HPDE6-E6E7 (cell line): ENCODE measurements around the gene GLIS2.

ENCODE experiments used
- DNase-seq: peaks from one replicate; pipeline ENCODE4 v3.0.0; 2011; ENCODE audit warnings: missing footprints; ENCODE audit errors: extremely low spot score

The GLIS2 gene

GRCh38 chr16:4381072-4381934 is 65.4 kb downstream of the GLIS2 start:
- no peak for DNase-seq

DNA sequence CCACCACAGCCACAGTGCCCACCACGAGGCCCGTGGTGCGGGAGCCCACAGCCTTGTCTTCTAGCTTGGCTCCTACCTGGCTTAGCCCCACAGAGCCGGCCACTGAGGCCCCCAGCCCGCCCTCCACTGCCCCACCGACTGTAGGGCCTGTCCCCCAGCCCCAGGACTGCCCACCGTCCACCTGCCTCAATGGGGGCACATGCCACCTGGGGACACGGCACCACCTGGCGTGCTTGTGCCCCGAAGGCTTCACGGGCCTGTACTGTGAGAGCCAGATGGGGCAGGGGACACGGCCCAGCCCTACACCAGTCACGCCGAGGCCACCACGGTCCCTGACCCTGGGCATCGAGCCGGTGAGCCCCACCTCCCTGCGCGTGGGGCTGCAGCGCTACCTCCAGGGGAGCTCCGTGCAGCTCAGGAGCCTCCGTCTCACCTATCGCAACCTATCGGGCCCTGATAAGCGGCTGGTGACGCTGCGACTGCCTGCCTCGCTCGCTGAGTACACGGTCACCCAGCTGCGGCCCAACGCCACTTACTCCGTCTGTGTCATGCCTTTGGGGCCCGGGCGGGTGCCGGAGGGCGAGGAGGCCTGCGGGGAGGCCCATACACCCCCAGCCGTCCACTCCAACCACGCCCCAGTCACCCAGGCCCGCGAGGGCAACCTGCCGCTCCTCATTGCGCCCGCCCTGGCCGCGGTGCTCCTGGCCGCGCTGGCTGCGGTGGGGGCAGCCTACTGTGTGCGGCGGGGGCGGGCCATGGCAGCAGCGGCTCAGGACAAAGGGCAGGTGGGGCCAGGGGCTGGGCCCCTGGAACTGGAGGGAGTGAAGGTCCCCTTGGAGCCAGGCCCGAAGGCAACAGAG is 66.3 kb downstream of the GLIS2 start:
- no peak for DNase-seq

GRCh38 chr16:4382795-4383357 is 67.0 kb downstream of the GLIS2 start:
- no peak for DNase-seq

GRCh38 chr16:4383591-4384444 is 68.0 kb downstream of the GLIS2 start:
- no peak for DNase-seq

GRCh38 chr16:4384509-4384942 is 68.7 kb downstream of the GLIS2 start:
- no peak for DNase-seq

DNA sequence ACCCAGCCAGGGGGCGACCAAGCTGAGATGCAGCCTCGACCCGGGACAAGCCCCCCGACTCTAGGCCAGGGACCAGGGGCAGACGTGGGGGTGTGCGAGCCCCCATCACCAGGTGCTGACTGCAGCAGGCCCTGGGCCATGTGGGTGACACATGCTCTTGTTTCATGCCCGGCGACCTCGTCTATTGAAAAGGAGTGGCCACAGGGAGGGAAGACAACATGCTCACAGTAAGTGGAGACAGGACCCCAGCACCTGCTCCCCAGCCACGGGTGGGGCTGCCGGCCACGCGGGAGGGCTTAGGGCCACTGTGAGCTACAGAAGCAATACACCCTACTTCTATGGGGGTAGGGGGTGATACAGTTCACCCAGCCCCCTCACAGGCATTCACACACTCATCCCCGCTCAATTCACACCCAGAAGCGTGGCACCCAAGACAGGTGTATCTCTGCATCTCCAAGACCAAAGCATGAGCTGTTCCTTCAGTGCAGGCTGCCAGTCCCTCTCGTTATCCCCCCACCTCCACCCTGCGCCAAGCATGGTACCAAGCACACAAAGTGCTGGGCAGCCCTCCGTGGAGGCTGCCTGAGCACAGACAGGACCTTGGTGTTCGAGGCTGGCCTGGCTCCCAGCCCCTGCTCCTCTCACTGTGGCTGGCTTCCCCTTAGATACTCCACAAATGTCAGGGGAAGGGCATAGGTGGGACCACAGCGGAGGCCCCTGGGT is 69.4 kb downstream of the GLIS2 start:
- no peak for DNase-seq

- no peak for DNase-seq
Observed at GRCh38 chr16:4385789-4386450, 70.1 kb downstream of the GLIS2 start.

GRCh38 chr16:4386451-4386805 is 70.6 kb downstream of the GLIS2 start:
- no peak for DNase-seq

DNA sequence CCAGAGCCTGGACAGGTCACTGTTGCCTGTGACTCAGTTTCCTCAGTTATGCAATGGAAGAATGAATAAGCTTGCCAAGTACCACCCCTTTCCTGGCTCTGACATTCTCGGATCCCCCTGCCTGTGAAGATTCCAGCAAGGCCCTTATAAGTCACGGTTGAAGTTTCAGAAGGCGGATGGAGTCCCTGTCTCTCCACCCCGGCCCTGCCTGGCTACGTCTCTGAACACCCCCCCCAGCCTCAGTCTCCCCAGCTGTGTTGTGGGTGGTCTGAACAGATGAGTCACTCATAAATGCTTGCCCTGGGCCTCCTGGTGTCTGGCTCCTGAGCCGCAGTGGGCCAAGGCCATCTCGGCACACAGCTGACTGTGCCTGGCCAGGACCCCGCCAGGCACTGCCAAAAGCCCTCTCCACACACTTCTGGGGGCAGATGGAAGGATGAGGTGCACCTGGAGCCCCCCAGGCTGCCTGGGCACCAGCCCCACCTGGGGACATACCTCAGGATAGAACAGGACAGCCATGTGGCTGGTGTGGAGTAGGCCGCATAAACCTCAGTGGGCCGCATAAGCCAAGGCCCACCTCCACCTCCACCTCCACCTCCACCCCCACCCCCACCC is 71.2 kb downstream of the GLIS2 start:
- DNase-seq: no peak

DNA sequence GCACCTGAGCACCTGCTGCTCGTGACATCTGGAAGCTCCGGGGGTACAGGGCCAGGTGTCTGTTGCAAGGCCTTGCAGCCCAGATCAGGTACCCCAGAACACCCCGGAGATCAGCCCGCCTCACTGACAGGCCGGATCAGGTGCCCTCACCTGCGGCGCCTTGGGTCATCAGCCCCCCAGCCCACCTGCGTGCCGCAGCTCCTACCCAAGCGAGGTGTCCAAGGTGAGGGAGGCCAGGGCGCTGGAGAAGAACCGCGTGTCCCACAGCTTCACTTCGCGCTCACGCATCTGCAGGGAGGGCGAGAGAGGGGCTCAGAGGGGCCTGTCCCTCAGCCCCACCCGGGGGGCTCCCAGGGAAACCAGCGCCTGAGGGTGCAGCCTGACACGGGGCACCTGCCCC is 71.9 kb downstream of the GLIS2 start:
- DNase-seq: no peak

- DNase-seq: no peak
Observed at GRCh38 chr16:4388271-4389021, 72.6 kb downstream of the GLIS2 start.
